Lower leg skin (tissue), 3 donors: Measurements from ENCODE around the gene GRB10.

ENCODE experiments used
- CTCF ChIP-seq, 3 donors: fragments of 450-650 bp; IDR thresholded peaks; one replicate each; pipeline ENCODE4 v1.5.1; 2016; ENCODE audit warnings: antibody characterized with exemption in 3 of 3, mild to moderate bottlenecking in 3 of 3, moderate library complexity in 2 of 3
- POLR2A ChIP-seq, 2 donors: fragments of 450-650 bp; IDR thresholded peaks; one replicate each; pipeline ENCODE4 v1.6.1; 2016 to 2017; ENCODE audit warnings: antibody characterized with exemption in 2 of 2, mild to moderate bottlenecking in 1 of 2, moderate library complexity in 1 of 2

GRCh38 chr7:50717181-50717580 is 65.5 kb downstream of the GRB10 start:
- TF ChIP-seq CTCF (IDR thresholded peaks at IDR 0.05) (no peak), POLR2A (IDR thresholded peaks at IDR 0.05) (no peak)
